Ureter (tissue), 1 donor: Measurements from ENCODE around the gene KIF26B. TPM values are rescaled to one million over a fixed set of nuclear protein-coding genes. Genes with fewer than 3 reads are reported as not detected.

Source experiments
- DNase-seq: peaks from one replicate; pipeline ENCODE4 v3.0.0-alpha.2; 2020; ENCODE audit warnings: low spot score
- total RNA-seq: library from RNA; stranded (reverse); gene quantifications from one replicate; pipeline ENCODE4 v1.2.4, GENCODE V29; 2023
- donor health status: DM: yes; HTN: yes; CAD: no.

Gene KIF26B
- total RNA-seq, 1 donor from 2014 or later = 8.0 TPM

DNA sequence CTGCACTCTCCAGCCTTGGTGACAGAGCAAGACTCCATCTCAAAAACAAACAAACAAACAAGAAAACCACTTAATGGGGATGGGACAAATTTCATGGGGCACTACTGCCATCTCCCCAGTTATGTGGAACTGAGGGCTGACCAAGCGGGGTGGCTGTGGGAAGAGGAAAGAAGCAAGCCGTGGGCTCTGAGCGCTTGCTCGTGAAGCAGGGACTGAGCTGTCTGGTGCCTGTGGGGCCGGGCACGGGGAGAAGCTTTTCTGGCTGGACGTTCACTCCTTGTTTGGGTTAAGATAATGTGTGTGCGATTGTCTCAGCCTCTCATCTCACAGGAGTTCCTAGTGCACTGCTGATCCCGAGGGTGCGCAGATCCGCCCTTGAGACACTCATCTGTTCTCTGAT is 22.0 kb upstream of the KIF26B start:
- DNase-seq = no peak

DNA sequence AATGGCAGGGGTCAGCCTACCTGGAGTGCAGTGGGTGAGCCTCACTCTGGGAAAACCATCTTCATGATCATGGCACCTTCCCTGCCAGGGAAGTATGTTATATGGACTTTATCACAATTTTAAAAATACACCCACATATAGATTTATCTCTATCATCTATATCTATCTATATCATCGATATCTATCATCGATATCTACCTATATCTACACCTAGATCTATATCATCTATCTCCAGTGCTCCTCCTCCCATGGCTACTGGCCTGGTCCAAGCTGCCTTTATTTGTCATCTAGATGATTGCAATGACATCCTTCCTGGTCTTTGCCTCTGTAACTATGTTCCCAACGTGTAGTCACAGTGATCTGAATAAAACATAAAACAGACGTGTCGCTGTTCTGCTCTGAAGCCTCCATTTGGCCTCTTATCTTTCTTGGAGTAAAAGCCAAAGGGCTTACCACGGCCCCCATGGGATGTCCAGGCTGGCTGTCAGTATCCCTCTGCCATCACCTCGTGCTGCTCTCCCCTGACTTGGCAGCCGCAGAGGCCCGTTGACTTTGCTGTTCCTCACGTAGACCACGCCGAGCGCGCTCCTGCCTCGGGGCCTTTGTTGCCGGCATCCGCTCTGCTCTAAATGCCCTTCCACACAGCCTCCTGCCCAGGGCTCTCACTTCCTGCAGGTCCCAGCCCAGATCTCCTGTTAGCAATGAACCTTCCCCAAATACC is 20.6 kb upstream of the KIF26B start:
- no peak for DNase-seq

DNA sequence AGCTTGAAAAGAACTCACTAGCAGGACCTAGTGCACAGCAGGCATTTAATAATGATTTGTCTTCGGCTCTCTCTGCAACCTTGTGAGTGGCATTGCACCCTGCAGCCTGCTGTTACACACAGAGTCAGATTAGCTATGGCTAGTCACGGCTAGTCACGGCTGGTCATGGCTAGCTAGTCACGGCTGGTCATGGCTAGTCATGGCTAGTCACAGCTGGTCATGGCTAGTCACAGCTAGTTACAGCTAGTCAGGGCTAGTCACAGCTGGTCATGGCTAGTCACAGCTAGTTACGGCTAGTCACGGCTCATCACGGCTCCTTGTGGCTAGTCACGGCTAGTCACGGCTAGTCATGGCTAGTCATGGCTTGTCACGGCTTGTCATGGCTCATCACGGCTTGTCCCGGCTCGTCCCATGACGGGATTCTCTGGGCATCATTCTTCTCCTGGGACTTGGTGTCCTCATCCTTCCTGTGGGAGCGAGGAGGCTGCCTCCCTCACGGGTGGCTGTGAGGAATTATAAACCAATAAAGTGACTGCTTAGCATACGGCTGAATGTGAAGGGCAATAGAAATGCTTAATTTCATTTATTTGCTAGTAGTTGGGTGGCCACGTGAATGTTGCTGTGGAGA is 12.5 kb upstream of the KIF26B start:
- no peak for DNase-seq

DNA sequence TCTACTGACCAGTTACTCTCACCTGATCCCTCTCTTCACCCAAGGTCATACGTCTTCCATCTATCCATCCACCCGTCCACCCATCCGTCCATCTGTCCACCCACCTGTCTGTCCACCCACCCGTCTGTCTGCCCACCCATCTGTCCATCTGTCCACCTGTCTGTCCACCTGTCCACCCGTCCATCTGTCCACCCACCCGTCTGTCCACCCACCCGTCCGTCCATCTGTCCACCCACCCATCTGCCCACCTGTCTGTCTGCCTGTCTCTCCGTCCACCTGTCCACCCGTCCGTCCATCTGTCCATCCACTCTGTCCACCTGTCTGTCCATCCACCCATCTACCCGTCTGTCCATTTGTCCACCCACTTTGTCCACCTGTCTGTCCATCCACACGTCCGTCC is 11.8 kb upstream of the KIF26B start:
- DNase-seq = no peak

DNA sequence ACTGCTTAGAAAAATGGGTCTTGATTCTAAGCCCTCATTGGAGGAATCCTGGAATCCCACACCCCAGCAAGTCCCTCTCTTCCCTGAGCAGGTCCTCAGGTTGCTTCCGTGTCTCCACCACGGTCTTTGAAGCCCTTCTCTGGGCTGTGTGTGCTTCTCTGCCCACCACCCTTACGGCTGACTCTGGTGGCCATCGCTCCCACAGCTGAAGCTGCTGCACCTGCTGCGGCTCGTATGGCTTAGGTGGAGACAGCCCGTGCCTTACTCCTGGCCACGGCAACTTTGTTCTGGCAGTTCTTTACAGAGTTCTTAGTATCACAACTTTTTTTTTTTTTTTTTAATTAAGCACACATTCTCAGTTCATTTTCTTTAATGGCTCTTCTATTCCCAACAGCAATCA is 10.9 kb upstream of the KIF26B start:
- no peak for DNase-seq

DNA sequence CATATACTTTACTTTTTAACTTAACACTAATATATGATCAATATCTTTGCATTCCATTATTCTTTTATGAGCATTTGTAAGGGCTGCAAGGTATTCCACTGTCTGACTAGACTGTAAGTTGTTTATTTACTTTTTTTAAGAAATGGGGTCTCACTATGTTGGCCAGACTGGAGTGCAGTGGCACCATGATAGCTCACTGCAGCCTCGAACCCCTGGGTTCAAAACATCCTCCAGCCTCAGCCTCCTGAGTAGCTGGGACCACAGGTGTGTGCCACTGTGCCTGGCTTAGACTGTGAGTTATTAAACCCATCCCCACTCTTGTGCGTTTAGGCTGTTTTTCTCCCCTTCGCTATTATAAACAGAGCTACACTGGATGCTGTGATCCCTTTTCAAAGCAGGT is 6.7 kb upstream of the KIF26B start:
- DNase-seq = no peak

DNA sequence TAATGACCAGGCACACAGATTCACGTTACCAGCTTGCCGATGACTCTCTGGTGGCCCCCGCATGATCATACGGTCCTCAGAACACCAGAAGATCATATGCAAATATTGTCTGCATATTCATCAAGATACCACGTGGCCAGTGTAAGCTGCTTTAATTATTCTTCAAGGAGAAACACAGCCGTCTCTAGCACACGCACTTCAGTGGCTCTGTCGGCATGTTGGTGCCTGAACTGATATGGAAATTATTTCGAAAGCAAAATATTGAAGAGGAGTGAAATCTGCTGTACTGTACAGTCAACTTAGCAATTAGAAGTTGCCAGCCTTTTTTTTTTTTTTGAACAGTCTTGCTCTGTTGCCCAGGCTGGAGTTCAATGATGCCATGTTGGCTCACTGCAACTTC is 5.9 kb upstream of the KIF26B start:
- no peak for DNase-seq

DNA sequence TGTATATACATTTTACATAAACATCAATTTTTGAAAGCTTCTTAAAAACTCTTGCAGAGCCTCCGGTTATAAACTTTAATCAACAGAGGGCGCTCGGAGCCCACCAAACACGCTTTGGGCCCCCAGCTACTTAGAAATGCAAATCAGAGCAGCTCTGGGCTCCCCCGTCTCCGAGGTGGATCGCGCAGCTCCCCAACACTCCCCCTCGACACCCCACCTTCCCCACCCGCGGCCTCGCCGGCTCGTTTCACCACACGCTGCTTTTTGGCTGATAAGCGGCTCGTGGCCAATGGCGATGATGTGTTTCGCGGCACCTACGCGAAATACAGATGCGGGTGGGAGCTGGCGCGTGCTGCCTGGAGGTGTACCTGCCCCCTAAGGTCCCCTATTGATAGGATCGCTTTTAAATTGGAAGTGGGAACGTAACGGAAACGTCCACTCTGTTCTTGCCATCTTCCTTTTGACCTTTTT is 1.7 kb upstream of the KIF26B start:
- DNase-seq = peak; percentile 69

DNA sequence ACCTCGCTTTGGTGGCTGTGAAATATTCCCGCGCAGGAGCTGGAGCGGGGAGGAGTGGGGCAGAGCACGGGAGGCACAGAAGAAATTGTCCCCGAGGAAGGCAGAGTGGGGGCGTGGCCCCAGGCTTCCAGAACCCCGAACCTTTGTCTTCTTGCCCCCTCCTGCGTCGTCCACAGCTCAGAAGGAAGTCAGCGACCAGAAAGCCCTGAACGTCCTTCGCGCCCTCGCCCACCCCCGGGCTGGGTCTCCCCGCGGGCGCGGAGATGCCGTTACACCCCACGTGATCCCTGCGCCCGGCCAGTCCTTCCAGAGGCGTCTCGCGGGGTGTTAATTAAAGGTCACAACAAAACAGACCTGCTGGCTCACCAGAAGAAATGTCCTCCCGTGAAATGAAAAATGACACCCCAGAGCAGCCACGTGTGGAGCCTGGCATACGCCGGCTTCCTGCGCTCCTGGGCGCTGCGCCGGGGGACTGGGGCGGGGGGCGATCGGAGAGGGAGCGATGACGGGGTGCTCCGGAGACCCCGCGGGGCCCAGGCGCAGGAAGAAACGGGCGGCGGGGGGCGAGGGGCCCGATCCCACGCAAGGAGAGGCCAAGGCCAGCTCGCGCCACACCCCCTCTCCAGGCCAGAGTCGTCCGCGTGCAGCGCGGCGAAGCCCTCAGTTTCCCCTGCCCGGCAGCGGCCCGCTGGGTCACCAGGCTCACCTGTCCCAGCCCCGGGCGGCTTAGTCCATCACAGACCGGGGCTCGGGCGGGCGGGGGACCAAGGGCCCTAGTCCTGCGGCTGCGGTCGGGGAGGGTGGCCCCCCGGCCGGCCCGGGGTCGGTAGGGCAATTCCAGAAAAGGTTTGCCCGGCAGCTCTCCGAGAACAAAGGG is 995 bp upstream of the KIF26B start:
- DNase-seq = no peak

DNA sequence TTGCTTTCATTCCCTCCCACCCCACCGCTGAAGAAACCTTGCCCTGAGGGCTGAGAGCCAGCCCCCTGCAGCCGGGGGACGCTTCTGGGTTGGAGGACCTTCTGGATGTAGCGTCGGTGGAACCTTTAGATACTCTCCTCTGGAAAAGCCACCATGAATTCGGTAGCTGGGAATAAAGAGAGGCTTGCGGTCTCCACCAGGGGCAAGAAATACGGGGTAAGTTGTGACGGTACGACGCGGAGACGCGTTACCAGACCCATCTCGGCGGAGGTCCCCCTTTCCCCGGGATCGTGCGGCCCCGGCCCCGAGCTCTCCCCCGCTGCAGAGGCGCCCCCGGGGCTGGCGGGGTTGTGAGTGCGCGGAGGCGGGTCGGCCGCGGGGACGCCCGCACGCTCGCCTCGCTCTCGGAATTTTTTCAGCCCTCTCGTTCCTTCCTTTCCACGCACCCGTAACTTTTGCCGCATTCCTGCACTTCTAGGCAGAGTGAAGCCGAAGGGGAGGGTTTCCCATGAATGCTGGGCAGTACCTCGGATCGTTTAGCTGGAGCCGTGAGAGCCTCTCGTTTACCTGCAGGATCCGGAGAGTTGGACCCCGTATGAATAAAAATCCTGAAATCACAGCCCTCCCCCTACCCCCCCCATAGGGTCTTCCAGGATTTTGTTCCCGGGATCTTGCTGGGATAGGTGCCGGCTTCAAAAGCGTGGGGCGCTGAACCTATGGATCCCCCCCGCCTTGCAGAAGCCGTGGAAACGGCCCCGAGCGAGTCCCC is 671 bp downstream of the KIF26B start:
- DNase-seq = no peak

DNA sequence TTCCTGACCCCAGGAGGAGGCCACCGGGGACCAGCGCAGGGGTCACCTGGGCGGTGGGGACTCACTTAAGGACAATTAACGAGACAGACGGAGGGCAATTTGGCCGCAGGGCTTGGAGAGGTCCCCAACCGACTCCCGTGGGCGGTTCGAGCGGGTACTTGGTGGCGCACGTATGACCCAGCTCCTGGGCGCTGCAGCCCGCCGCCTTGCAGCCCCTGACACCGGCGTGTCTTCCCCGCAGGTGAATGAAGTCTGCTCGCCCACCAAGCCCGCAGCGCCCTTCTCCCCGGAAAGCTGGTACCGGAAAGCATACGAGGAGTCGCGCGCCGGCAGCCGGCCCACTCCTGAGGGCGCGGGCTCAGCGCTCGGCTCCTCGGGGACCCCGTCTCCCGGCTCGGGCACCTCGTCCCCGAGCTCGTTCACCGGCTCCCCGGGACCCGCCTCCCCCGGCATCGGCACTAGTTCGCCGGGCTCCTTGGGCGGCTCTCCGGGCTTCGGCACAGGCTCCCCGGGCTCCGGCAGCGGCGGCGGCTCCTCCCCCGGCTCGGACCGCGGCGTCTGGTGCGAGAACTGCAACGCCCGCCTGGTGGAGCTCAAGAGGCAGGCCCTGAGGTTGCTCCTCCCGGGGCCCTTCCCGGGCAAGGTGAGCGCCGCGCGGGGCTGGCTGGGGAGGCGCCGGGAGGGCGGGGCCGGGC is 1.4 kb downstream of the KIF26B start:
- peak; percentile 89 for DNase-seq

DNA sequence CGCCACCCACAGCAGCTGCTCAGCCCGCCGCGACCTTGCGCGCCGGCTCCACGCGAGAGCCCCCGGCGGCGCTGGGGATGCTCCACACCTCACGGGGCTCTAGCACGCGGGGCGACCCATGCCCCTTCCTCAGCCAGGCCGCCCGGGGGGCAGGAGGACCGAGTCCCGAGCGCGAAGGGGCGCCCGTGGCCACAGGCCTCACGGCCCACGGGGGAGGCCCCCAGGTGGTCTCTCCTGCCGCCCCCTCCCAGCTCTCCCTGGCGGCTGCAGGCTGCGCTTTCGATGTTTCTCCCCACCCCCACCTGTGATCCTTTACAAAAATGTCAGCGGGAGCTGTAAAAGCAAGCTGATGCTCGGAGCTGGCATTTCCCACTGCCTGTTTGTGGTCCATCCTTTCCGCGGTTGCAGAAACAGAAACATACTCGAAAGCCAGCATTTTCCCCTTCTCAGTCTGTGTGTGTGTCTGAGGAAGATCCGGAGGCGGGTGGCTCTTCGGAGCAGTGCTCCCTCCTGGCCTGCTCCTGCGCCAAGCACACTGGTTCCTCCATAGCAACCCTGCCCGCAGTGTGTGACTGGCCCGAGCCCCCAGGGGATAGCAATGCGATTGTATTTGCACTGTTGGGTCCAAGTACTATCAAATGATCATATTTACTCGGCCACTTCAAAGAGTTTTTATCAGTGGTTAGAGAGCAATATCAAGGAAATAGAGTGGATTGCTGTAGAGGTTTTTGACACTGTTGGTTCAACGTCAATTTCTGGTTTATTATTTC is 2.1 kb downstream of the KIF26B start:
- no peak for DNase-seq

DNA sequence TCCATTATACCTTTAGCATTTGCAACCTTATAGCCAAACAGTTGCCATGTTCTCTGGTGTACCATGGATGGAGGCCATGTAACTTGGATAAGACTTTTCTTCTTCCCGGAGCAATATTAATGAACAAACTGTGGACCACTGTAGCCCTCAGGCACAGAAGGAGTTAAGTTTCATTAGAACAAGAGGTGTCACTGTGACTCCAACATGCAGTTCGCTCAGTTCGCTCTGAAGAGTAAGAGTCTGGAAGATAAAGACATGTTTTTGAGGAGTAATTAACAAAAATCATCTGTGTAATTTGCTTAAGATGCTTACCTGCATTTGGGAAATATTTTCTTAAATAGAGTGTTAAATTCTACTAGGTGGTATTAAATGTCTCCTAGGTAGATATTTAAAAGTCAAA is 4.1 kb downstream of the KIF26B start:
- no peak for DNase-seq

DNA sequence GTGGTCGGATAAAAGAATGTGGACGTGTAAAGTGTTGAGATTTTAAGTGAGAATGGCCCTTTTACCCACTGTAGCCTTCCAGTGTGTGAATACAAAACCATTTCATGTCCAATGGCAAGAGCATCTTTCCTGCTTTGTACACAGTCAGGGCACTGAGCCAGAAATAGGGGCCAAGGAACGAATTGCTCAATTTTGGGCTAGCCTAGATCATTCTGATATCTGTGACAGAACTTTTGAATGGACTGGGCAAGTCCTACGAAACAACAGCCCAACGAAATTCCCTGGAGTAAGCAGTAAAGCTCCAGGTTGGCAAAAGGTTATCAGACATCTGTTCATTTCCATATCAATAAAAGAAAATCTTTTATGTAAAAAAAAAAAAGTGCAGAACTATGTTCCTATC is 5.5 kb downstream of the KIF26B start:
- no peak for DNase-seq

DNA sequence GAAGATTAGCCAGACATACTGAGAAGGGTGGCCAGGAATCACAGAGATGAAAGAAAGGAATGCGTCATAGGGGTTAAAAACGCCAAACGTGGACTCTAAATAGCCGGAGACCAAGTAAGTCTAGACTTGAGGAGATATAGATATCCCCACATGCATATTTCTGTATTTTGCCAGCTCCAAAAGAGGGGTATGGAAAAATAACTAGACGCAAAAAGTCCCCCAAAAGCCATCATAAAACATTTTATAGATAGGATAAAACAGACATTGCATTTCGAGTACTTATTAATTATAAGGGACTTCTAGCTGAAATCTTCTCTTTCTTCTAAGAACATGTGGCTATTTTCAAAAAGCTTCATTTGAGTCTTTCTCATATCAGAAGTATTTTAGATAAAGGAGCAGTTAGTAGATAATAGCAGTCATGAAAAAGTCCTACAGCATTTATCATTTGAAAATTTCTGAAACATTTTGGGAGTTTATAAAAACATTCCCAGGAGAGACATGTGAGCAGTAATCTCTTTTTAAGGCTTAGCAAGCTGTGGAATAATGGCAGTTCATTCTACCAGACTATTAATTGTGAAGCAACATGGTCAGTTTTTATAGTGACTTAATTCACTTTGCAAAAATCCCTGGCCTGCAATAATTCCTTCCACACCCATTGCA is 6.1 kb downstream of the KIF26B start:
- DNase-seq = no peak

DNA sequence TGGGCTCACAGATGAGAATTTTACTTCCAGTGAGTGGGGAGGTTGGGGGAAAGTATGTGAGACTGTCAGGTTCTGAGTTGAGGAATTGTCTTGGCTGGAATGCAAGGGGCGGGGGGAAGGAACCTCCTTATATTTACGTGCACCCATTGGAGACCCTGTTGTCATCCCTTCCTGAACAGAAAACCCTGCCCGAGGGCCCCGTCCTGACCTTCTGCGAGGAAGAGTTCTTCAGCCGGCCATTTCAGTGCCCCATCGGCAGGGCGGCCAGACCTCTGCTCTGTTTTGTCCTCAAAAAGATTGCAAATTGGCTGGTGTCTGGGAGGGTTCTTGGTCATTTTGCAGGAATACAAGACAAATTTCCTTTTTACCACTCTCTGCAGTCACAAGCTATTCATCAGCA is 7.1 kb downstream of the KIF26B start:
- no peak for DNase-seq

DNA sequence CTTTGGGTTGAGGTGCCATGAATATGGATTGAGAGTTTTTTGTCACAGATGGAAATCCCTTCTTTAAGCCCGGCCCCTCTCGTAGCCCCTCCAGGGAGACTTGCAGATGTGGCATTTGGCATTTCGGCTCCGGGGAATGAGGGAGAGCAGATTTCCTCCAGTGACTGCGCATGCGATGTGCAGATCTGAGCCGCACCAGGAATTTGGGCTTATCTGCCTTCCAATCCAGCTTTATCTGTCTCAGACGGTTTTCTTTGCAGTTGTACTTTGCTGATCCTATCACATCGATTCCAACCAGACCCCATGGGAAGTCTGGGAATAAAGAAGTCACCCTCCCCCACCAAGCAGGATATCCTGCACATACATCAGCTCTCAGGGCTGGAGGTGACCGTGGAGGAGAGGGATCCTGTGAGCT is 11.7 kb downstream of the KIF26B start:
- no peak for DNase-seq

DNA sequence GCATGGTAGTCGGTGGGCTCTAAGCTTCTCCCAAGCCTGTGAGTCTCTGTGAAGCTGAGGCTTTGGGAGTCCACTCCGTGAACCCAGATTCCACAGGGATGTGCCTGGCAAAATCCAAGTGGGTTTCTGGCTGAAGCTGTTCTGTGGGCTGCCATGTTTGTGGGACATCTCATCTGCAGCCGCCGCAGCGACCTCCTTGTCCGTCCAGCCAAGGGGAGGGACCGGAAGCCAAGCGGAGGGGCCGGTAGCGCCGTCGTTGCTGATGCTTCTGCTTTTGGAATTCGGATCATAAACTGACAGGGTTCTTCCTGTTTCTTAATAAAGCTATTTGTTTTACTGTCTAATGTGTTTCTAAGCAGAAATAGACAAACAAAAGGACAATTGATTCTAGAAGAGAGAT is 13.3 kb downstream of the KIF26B start:
- no peak for DNase-seq

DNA sequence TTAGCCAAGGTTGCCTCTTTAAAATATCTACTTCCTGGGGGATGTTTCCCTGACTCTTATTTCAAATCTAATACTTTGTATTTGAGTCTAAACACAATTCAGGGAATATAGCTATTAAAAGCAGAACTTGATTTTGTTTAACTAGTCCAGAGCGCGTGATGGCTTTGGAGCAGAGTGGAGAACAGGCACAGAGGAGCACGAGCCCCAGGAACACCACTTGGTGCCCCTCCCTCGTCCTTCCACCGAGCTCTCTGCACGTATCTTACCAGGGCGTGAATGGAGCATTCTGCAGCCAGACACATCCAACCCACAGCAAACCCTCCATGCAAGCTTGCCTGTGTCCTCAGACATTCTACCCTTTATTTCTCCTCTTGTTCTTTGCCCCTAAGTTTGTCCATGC is 14.1 kb downstream of the KIF26B start:
- no peak for DNase-seq

DNA sequence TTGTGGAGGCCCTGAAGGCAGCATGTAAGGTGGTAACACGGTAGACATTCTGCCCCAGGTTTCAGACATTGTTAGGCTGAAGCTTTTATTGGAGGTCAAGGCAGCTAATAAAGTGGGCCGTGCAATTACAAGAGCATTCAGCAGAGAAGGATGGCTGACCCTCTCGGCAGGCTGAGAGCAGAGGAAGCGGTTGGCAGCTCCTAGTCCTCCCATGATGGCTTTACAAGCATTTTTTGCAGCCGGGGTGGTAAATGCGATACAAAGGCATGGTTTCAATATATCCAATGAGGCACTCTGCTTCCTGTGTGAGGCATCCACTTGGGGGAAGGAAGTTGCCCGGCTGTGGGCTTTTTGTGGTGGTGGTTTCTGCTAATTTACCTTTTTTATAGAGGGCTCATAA is 14.6 kb downstream of the KIF26B start:
- no peak for DNase-seq
